Mesodermal cell (in vitro differentiated cells): ENCODE results near the gene RGS6.

ENCODE experiments used
- H3K27ac ChIP-seq: 2 replicates; pipeline ENCODE4 v1.7.0; 2013; ENCODE audit warnings: mild to moderate bottlenecking, low read depth, low read length, moderate library complexity; ENCODE audit not compliant: severe bottlenecking
- H3K36me3 ChIP-seq: 2 replicates; pipeline ENCODE4 v1.7.1; 2013; ENCODE audit warnings: mild to moderate bottlenecking, low read length, moderate library complexity; ENCODE audit not compliant: control insufficient read depth, insufficient read depth
- H3K4me1 ChIP-seq: one replicate; pipeline ENCODE4 v1.7.1; 2013; ENCODE audit warnings: mild to moderate bottlenecking, low read length; ENCODE audit not compliant: insufficient read depth, control insufficient read depth, poor library complexity, severe bottlenecking
- H3K4me3 ChIP-seq: 2 replicates; pipeline ENCODE4 v1.7.0; 2013; ENCODE audit warnings: low read length, control low read depth, mild to moderate bottlenecking; ENCODE audit not compliant: insufficient read depth, poor library complexity, severe bottlenecking; ENCODE audit errors: extremely low read depth
- H3K9me3 ChIP-seq: 2 replicates; pipeline ENCODE4 v1.7.1; 2013; ENCODE audit warnings: mild to moderate bottlenecking, low read length, moderate library complexity; ENCODE audit not compliant: control insufficient read depth
- WGBS, 2 experiments: methylation state at CpG; one replicate each; pipeline ENCODE4 v1.1.5; 2013; ENCODE audit warnings: missing lambda C conversion rate in 2 of 2; ENCODE audit not compliant: insufficient coverage in 2 of 2; 5-methylcytosine and 5-hydroxymethylcytosine counted together

Gene RGS6

DNA sequence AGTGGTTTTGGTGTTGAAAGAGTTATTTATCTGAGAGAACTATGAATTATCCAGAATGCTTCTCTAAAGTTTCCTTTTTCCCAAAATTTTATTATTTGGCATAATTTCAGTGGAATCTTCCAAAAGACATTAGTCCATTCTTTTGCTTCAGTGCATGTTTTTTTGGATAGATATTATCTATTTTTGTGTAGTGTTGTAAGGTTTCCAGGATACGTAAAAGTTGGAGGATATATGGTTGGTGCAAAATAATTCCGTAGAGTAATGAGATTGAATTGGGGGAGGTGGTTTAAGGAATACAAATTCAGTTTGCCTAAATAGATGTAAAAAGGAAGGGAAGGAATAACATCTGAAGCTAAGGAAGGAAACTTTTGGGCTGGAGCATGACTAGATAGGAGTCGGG is 186.6 kb downstream of the RGS6 start:
- Histone ChIP-seq H3K27ac (no peak overlapping the region), H3K9me3 (no peaks in the 10 kb centered on the region), H3K4me3 (no peak overlapping the region), H3K36me3 (no peaks in the 10 kb centered on the region), H3K4me1 (no peaks in the 10 kb centered on the region)
- WGBS, 2 experiments: 87 to 90% methylated on average over 3 of the region's 3 CpGs

DNA sequence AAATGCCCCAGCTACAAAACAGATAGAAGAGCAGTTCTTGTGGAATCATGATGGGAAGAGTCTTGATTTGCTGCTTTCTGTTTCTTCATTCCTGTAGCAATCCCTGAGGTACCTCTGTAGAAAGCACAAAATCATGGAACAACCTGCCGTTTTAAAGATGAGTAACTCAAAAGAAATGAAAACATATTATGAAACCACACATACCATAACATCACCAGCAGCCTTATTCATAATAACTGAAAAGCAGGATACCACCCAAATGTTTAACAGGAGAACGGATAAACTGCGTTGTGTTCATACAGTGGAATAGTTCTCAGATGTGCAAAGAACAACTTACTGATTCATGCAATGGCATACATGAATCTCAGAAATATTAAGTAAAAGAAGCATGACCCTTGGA is 188.1 kb downstream of the RGS6 start:
- H3K4me3 ChIP-seq: no peak overlapping the region
- H3K36me3 ChIP-seq: no peaks in the 10 kb centered on the region
- no peaks in the 10 kb centered on the region for H3K9me3 ChIP-seq
- no peaks in the 10 kb centered on the region for H3K4me1 ChIP-seq
- WGBS, 2 experiments: 100% methylated on average over 3 of the region's 3 CpGs; no CpG with 5 or more reads in 1 of the 2 experiments
- H3K27ac ChIP-seq: no peak overlapping the region

DNA sequence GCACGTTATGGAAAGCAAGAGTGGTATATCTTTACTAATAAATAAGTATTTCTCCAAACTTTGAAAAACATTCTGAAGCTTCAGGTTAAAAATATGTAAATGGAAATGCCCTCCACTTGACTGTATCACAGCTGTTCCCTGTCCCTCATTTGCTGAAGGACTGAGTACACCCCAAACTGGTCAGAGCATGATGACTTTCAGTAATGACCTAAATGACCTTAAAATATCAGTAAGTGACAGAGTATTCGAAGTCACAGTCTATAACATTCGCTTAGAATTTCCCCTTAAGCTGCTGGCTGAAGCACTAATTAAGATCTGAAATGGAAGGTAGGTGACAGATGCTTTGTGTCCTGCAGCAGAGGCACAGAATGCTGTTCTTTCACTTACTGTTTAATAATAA is 191.5 kb downstream of the RGS6 start:
- H3K4me3 ChIP-seq: no peak overlapping the region
- H3K36me3 ChIP-seq: no peaks in the 10 kb centered on the region
- no CpG with 5 or more reads among the region's 3 CpGs for WGBS, 2 experiments
- H3K9me3 ChIP-seq: no peaks in the 10 kb centered on the region
- no peak overlapping the region for H3K27ac ChIP-seq
- H3K4me1 ChIP-seq: no peaks in the 10 kb centered on the region

DNA sequence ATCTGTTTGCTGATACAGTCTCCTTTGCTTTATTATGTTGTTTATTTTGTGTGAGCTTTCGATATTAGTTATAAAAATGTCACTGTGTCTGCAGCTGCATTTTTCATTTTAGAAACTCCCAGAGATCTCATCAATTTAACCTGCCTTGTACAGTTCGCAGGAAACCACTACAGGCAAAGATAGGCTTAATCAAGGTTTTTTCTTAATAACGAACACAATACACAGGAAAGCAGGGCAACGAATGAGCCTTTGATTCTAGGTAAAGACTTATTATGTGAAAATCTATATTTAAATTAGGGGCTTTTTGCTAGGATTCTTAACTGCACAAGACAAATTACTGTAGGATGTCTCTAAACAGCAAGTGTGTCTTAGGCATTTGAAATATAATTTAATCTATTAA is 191.9 kb downstream of the RGS6 start:
- no peaks in the 10 kb centered on the region for H3K36me3 ChIP-seq
- WGBS, 2 experiments: no CpG with 5 or more reads among the region's 4 CpGs
- no peaks in the 10 kb centered on the region for H3K4me1 ChIP-seq
- no peaks in the 10 kb centered on the region for H3K9me3 ChIP-seq
- H3K4me3 ChIP-seq: no peak overlapping the region
- no peak overlapping the region for H3K27ac ChIP-seq

DNA sequence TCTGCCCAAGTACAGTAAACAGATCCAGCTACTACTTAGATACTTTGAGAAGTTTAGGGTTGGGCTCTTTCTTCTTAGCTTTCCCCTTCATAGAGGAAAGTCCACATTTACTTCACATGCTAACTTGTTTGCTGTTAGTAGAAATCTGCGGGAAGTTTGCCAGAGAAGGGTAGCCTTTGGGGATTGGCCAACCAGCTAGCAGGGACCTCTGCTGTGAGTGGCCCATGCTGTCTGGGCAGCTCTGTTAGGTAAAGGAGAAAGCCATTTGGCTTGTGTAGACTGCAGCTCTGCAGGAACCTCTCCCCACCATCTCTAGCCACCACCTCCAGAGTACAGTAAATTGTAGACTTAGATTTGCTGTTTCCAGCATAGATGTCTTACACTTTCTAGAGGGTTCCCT is 193.9 kb downstream of the RGS6 start:
- no peak overlapping the region for H3K4me3 ChIP-seq
- H3K9me3 ChIP-seq: no peaks in the 10 kb centered on the region
- no peak overlapping the region for H3K27ac ChIP-seq
- no CpG with 5 or more reads among the region's 1 CpG for WGBS, 2 experiments
- H3K36me3 ChIP-seq: no peaks in the 10 kb centered on the region
- no peaks in the 10 kb centered on the region for H3K4me1 ChIP-seq

DNA sequence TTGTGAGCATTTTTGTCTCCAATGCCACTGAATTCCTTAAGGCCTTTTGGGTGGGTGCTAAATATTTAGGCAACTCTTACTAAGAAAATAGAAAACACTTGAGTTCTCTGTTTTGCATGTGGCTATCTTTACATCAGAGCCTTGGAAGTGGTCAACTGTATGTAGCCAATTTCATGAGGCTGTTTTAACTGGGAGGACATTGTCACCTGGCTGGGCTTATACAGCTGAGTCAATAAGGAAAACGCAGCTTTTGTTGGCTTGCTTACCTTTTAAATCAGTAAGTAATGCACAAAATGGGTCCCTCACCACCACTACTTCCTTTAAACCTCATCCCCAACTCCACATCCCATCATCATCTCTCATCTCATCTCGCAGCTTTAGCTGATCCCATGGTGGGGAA is 194.3 kb downstream of the RGS6 start:
- no peaks in the 10 kb centered on the region for H3K9me3 ChIP-seq
- H3K4me1 ChIP-seq: no peaks in the 10 kb centered on the region
- H3K27ac ChIP-seq: no peak overlapping the region
- WGBS, 2 experiments: 83 to 86% methylated on average over 1 of the region's 2 CpGs
- H3K4me3 ChIP-seq: no peak overlapping the region
- no peaks in the 10 kb centered on the region for H3K36me3 ChIP-seq

DNA sequence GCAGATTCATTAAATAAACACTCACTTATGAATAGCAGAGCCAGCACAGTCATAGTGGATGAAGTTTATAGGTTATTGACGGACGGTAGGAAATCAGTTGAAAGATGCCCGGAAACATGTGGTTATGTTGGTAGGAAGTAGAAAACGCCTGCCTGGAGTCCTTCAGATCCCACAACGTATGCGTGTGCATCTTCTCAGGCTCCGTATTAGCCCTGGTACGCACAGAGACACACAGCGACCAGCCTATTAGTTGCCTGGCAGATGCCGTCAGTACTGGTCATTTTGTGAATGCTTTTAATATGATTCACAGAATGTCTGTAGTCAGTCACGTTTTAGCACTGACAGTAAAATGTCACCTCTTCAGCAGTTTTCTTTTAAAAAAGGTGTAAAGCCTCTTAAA is 196.4 kb downstream of the RGS6 start:
- Histone ChIP-seq H3K27ac (no peak overlapping the region), H3K4me3 (no peak overlapping the region), H3K4me1 (no peaks in the 10 kb centered on the region), H3K36me3 (no peaks in the 10 kb centered on the region), H3K9me3 (no peaks in the 10 kb centered on the region)
- WGBS, 2 experiments: 84 to 85% methylated on average over 10 of the region's 11 CpGs

DNA sequence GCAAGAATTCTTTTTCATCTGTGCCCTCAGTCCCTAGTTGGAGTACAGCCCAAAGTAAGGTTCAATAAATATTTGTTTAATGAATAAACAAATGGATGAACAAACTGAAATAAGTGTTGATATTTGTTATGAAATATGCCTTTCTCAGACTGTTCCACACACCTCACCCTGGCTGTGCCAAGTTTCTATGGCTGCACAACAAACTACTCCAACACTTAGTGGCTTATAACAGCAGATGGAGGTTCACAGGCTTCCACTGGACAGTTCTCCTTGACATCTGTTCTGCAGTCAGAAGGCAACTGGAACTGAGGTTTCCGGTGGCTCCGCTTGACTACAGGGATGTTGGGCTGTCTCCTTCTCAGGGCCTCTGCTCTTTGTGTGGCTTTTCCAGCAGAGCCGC is 197.1 kb downstream of the RGS6 start:
- Histone ChIP-seq H3K27ac (no peak overlapping the region), H3K4me3 (no peak overlapping the region), H3K36me3 (no peaks in the 10 kb centered on the region), H3K4me1 (no peaks in the 10 kb centered on the region), H3K9me3 (no peaks in the 10 kb centered on the region)
- WGBS, 2 experiments: 89 to 100% methylated on average over 3 of the region's 3 CpGs

DNA sequence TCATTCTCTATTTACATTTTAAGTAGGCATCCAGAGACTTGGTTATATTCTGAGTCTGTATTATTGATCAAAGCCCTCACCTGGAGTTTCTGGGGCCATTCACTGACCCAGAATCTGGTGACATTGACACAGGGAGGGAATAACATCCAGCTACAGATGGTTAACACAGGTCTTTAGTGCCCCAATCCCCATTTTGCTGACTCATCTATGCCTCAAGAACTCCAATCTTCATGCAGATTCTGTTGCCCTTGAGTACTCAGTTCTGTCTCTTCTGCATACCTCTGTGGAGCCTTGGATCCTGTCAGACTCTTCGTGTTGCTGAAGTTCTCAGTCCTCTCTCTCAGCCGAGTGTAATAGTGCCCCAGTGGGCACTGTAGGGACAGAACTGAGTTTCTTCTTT is 208.9 kb downstream of the RGS6 start:
- 83 to 90% methylated on average over 1 to 2 of the region's 2 CpGs for WGBS, 2 experiments
- Histone ChIP-seq H3K4me3 (no peak overlapping the region), H3K27ac (no peak overlapping the region), H3K9me3 (no peaks in the 10 kb centered on the region), H3K4me1 (no peaks in the 10 kb centered on the region), H3K36me3 (no peaks in the 10 kb centered on the region)

DNA sequence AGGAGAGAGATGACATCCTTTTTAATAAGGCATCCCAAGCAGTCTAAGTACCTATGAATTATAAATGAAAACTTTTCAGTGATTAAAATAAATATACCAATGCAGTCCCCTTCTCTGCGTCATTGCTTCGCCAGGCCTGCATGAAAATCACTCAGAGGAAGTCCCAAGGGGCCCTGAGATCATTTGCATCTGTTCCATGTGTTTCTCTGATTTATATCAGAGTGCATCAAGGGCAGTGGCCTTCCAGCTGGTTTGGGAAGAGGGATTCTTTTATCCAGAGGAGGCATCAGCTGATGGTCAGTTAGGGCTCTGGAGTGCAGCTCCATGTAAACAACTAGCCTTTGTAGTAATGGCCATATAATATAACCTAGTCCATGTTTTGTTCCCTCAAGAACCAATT is 210.1 kb downstream of the RGS6 start:
- no peak overlapping the region for H3K27ac ChIP-seq
- H3K36me3 ChIP-seq: no peaks in the 10 kb centered on the region
- no peaks in the 10 kb centered on the region for H3K4me1 ChIP-seq
- WGBS, 2 experiments: 95 to 100% methylated on average over 1 to 2 of the region's 2 CpGs
- H3K9me3 ChIP-seq: no peaks in the 10 kb centered on the region
- H3K4me3 ChIP-seq: no peak overlapping the region

DNA sequence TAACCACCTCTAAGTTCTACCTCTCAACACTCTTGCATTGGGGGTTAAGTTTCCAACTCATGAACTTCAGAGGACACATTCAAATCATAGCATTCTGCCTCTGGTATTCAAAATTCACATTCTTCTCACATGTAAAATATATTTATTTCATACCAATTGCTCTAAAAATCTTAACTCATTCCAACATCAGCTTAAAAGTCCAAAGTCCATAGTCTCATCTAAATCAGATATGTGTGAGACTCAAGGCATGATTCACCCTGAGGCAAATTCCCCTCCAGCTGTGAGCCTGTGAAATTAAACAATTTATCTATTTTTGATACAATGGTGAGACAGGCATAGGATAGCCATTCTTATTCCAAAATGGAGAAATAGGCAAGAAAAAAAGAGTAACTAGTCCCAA is 214.0 kb downstream of the RGS6 start:
- H3K4me3 ChIP-seq: no peak overlapping the region
- H3K36me3 ChIP-seq: no peaks in the 10 kb centered on the region
- H3K9me3 ChIP-seq: no peaks in the 10 kb centered on the region
- H3K27ac ChIP-seq: no peak overlapping the region
- H3K4me1 ChIP-seq: no peaks in the 10 kb centered on the region
